Endothelial cell of umbilical vein (primary cell): Measurements from ENCODE around the gene PACS1. TPM values are rescaled to one million over a fixed set of nuclear protein-coding genes. Genes with fewer than 3 reads are reported as not detected.
A peak's percentile ranks its signal among the peaks of the same experiment; 100 is the strongest.

Source experiments
- BruUV-seq: library from RNA; stranded (reverse); fragments of 400-500 nt; replicated peaks from 2 replicates; lab custom pipeline; 2021; lab: Mats Ljungman, UMichigan
- CTCF ChIA-PET: fragments of 300-600, 350-600 bp; sonication (Branson Sonifier 250); formaldehyde crosslinking; loops from one replicate; lab custom pipeline; 2021; ENCODE audit warnings: antibody characterized with exemption, inconsistent platforms; lab: Charles Lee
- POLR2A ChIA-PET: fragments of 300-600, 350-600 bp; sonication (Branson Sonifier 250); formaldehyde crosslinking; loops from one replicate; lab custom pipeline; 2021; ENCODE audit warnings: antibody characterized with exemption, inconsistent platforms; lab: Charles Lee
- DNase-seq: peaks from one replicate; pipeline ENCODE4 v3.0.0-alpha.2; 2011; ENCODE audit warnings: low read depth, low spot score
- FAIRE-seq: peaks from 2 replicates; lab custom pipeline; 2011; peaks lifted over from hg19 to GRCh38; lab: Jason Lieb, UNC
- H2AFZ ChIP-seq: 2 replicates; pipeline ENCODE4 v1.6.0; 2012; ENCODE audit warnings: low read depth, low read length, control low read depth, inconsistent platforms
- H3K27ac ChIP-seq: 2 replicates; pipeline ENCODE4 v1.5.1; 2011; ENCODE audit warnings: low read depth, mild to moderate bottlenecking, control low read depth, low read length, moderate library complexity; ENCODE audit not compliant: insufficient read depth
- H3K27me3 ChIP-seq, 2 experiments: 2 replicates each; pipeline versions ENCODE4 v1.6.0 to v1.6.1; 2011; ENCODE audit warnings: low read length in 2 of 2, mixed read lengths in 1 of 2; ENCODE audit not compliant: control insufficient read depth in 2 of 2, insufficient read depth in 2 of 2
- H3K36me3 ChIP-seq, 2 experiments: 2 replicates in 1 of 2; 3 replicates in 1 of 2; pipeline ENCODE4 v1.5.1; 2011; ENCODE audit warnings: low read length in 2 of 2, mild to moderate bottlenecking in 1 of 2, moderate library complexity in 1 of 2; ENCODE audit not compliant: control insufficient read depth in 2 of 2, insufficient read depth in 2 of 2; ENCODE audit errors: extremely low read depth in 1 of 2
- H3K4me1 ChIP-seq: 3 replicates; pipeline ENCODE4 v1.5.1; 2011; ENCODE audit warnings: mild to moderate bottlenecking, low read length; ENCODE audit not compliant: control insufficient read depth, insufficient read depth; ENCODE audit errors: extremely low read depth
- H3K4me2 ChIP-seq: 2 replicates; pipeline ENCODE4 v1.6.1; 2011; ENCODE audit warnings: low read length, control low read depth, mixed read lengths; ENCODE audit not compliant: insufficient read depth
- H3K4me3 ChIP-seq, 3 experiments: fragments of 200-600 bp in 1 of 3; sonication (generic), shearing (Covaris generic) in 1 of 3; replicated peaks in 1 of 3; 2 replicates each; pipeline ENCODE4 v1.5.1; 2011 to 2016; ENCODE audit warnings: control low read depth in 3 of 3, low read length in 3 of 3, mild to moderate bottlenecking in 2 of 3, inconsistent platforms in 1 of 3, low read depth in 1 of 3, moderate library complexity in 1 of 3; ENCODE audit not compliant: insufficient read depth in 1 of 3
- H3K79me2 ChIP-seq: 2 replicates; pipeline ENCODE4 v1.6.0; 2012; ENCODE audit warnings: low read length, inconsistent platforms; ENCODE audit not compliant: control insufficient read depth, insufficient read depth
- H3K9ac ChIP-seq: replicated peaks from 2 replicates; pipeline ENCODE3; 2011; ENCODE audit warnings: low read length, control low read depth; ENCODE audit not compliant: insufficient read depth; ENCODE audit errors: extremely low read depth
- H3K9me1 ChIP-seq: replicated peaks from 3 replicates; pipeline ENCODE4 v1.6.0; 2011; ENCODE audit warnings: mild to moderate bottlenecking, low read length; ENCODE audit not compliant: control insufficient read depth, insufficient read depth; ENCODE audit errors: extremely low read depth
- H3K9me3 ChIP-seq: replicated peaks from 2 replicates; pipeline ENCODE4 v1.5.1; 2012; ENCODE audit warnings: low read length, inconsistent platforms; ENCODE audit not compliant: control insufficient read depth, insufficient read depth
- H4K20me1 ChIP-seq: replicated peaks from 2 replicates; pipeline ENCODE3; 2011; ENCODE audit warnings: mild to moderate bottlenecking, low read length; ENCODE audit not compliant: control insufficient read depth, insufficient read depth; ENCODE audit errors: extremely low read depth
- EZH2 ChIP-seq: IDR thresholded peaks from 2 replicates; pipeline ENCODE4 v1.6.1; 2012; ENCODE audit warnings: borderline replicate concordance, low read depth, mild to moderate bottlenecking, moderate library complexity, low read length, inconsistent platforms; ENCODE audit not compliant: severe bottlenecking
- GATA2 ChIP-seq: IDR thresholded peaks from 2 replicates; pipeline ENCODE4 v1.7.0; 2011; ENCODE audit warnings: low read depth, mild to moderate bottlenecking, moderate library complexity, mixed read lengths, low read length; ENCODE audit not compliant: insufficient read length, insufficient read depth
- JUN ChIP-seq: IDR thresholded peaks from 2 replicates; pipeline ENCODE4 v1.6.1; 2011; ENCODE audit warnings: borderline replicate concordance, low read depth; ENCODE audit not compliant: insufficient read length, insufficient read depth
- MYC ChIP-seq: IDR thresholded peaks from one replicate; pipeline ENCODE4 v1.6.1; 2011; ENCODE audit warnings: mild to moderate bottlenecking, low read depth, low read length
- POLR2A ChIP-seq: IDR thresholded peaks from 2 replicates; pipeline ENCODE4 v1.6.1; 2012; ENCODE audit warnings: low read depth, mild to moderate bottlenecking, control low read depth, low read length
- POLR2AphosphoS5 ChIP-seq: IDR thresholded peaks from 2 replicates; pipeline ENCODE4 v1.6.1; 2012; ENCODE audit warnings: low read depth, mild to moderate bottlenecking, control low read depth, low read length, moderate library complexity; ENCODE audit not compliant: insufficient read depth
- dilution Hi-C: fragments of 300-500 bp; cut with MboI; formaldehyde crosslinking; loops from one replicate; pipeline ENCODE4 v1.15.0; 2019; ENCODE audit warnings: low sequenced_read_pairs; ENCODE audit not compliant: extremely low pct_ligation_motif_present
- intact Hi-C: fragments of 100-400 bp; cut with micrococcal nuclease; formaldehyde crosslinking; loops from one replicate; pipeline ENCODE4 v1.10.0; 2022
- polyA plus RNA-seq, 4 experiments: library from polyadenylated mRNA; depleted of rRNA in 3 of 4; stranded (reverse) in 3 of 4; unstranded in 1 of 4; fragments of >200 nt; gene quantifications; 2 replicates each; pipeline versions ENCODE4 v1.2.1 to v1.2.3, GENCODE V29; 2011 to 2012; ENCODE audit warnings: missing spikeins in 1 of 4
- total RNA-seq: library from RNA; stranded (reverse); gene quantifications from 2 replicates; pipeline ENCODE4 v1.2.3, GENCODE V29; 2021
- TF ChIP-seq, protein P1 (sequence below), 2 donors: IDR thresholded peaks; 1 replicate in 1 of 2; 2 replicates in 1 of 2; pipeline ENCODE4 v1.5.1; 2011; ENCODE audit warnings: low read length in 2 of 2, mild to moderate bottlenecking in 2 of 2, moderate library complexity in 2 of 2, control low read depth in 1 of 2, inconsistent platforms in 1 of 2, low read depth in 1 of 2; ENCODE audit not compliant: insufficient read depth in 1 of 2; ENCODE audit errors: extremely low read depth in 1 of 2

PACS1 gene
- total and polyA plus RNA-seq, 2 donors (not counting 3 experiments of a cell fraction or from before 2014, with no cell fraction given), result 26.4 to 64.4 TPM

DNA sequence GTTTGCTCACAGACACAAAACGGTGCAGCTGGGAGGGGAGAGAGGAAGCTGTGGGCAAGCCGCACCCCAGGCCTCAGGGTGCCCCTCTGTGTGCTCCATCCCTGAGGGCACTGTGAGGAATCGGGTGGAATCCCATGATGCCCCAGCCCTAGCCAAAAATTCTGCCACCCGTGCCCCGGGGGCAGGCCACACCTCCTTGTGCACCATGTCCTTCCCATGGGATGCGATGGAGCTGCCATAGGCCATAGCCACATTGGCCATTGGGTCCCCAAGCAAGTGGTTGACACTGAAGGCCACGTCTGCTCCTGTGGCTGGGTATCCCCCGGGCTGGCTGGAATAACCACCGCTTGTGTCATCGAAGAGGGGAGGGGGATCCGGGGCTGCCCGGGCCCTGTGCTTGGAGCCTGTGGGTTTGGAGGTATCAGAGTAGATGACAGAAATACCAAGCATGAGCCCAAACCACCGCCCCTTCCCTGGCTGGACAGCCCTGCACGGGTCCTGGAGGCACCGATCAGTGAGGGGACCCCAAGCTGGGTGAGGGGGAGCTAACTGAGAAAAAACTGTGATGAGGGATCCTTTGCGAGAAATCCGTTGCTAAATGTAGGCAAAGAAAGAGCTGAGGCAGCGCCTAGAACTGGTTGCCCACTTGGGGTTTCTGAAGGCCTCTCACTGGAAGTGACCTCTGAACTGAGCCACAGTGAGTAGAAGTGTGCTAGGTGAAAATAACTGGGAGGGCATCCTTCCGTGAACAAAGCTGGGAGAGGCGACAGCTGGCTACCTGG, 218.0 kb downstream of the PACS1 start:
- Histone ChIP-seq H3K9me1 (no peaks in the 10 kb centered on the region), H3K27ac (peak overlapping the region; percentile 78), H4K20me1 (no peaks in the 10 kb centered on the region), H3K27me3 (peaks cover 15 to 18% of the 10 kb centered on the region in 2 experiments), H2AFZ (peak overlapping the region; percentile 67), H3K4me1 (peaks cover 13% of the 10 kb centered on the region), H3K9me3 (no peaks in the 10 kb centered on the region), H3K36me3 (peaks cover 0 to 7% of the 10 kb centered on the region in 2 experiments), H3K4me3 (peak overlapping the region; percentile 73 to 94 (median 93)), H3K4me2 (peak overlapping the region; percentile 92), H3K79me2 (peaks cover 12% of the 10 kb centered on the region), H3K9ac (peak overlapping the region; percentile 97)
- peak; percentile 69 for FAIRE-seq
- intact Hi-C loops, result no loop called here
- ChIA-PET CTCF (no interaction called here), POLR2A (no interaction called here)
- dilution Hi-C loops, result no loop called here
- peak; percentile 35 for DNase-seq
- TF ChIP-seq, protein P1, sequence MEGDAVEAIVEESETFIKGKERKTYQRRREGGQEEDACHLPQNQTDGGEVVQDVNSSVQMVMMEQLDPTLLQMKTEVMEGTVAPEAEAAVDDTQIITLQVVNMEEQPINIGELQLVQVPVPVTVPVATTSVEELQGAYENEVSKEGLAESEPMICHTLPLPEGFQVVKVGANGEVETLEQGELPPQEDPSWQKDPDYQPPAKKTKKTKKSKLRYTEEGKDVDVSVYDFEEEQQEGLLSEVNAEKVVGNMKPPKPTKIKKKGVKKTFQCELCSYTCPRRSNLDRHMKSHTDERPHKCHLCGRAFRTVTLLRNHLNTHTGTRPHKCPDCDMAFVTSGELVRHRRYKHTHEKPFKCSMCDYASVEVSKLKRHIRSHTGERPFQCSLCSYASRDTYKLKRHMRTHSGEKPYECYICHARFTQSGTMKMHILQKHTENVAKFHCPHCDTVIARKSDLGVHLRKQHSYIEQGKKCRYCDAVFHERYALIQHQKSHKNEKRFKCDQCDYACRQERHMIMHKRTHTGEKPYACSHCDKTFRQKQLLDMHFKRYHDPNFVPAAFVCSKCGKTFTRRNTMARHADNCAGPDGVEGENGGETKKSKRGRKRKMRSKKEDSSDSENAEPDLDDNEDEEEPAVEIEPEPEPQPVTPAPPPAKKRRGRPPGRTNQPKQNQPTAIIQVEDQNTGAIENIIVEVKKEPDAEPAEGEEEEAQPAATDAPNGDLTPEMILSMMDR (IDR thresholded peaks at IDR 0.05; ENCODE audit: extremely low read depth in 1 of 2, insufficient read depth in 1 of 2, low read depth in 1 of 2, low read length in 2 of 2), result no peak
- TF ChIP-seq EZH2 (no peak), POLR2A (no peak), GATA2 (no peak), JUN (no peak), MYC (no peak), POLR2AphosphoS5 (no peak)
- BruUV-seq, result TSS peak; percentile 41
